Measurements from ENCODE around the gene LANCL2.
A peak's percentile ranks its signal among the peaks of the same experiment; 100 is the strongest.

LANCL2 gene

DNA sequence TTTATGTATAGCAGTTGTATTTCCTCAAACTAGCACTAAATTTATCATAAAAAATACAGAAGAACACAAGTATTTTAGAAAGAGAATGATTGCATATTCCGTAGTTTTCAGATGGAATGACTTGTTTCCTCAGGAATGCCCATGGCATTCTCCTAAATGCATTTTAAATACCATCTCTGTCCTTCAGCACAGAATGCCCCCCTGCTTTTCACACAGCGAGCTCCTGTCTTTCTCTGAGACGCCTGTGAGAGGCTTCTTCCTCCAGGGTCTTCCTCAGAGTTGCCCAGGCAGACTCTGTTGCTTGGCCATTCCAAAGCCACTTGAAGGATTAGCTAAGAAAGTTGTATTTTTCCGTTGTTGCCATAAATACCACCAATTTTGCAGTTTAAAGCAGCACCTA is 10.1 kb downstream of the LANCL2 start:
- no peak for DNase-seq
- Histone ChIP-seq H3K4me2 (ENCODE audit: low read length, poor library complexity, severe bottlenecking) (no peak overlapping the region), H2AFZ (ENCODE audit: low read depth, low read length) (no peak overlapping the region), H2BK5ac (ENCODE audit: low read depth, low read length, poor library complexity, severe bottlenecking) (no peak overlapping the region), H4K91ac (ENCODE audit: low read length) (no peak overlapping the region), H3K36me3 (ENCODE audit: control insufficient read depth in 1 of 2, insufficient read depth in 2 of 2, low read depth in 1 of 2, low read length in 2 of 2) (peaks cover 0 to 4% of the 10 kb centered on the region in 2 experiments), H3K18ac (ENCODE audit: low read depth in 1 of 2, low read length in 2 of 2) (no peak overlapping the region), H3K27me3 (ENCODE audit: control insufficient read depth in 1 of 2, insufficient read depth in 1 of 2, low read length in 2 of 2) (no peaks in the 10 kb centered on the region), H3K9me3 (ENCODE audit: control insufficient read depth, low read length) (no peaks in the 10 kb centered on the region), H3K9ac (ENCODE audit: low read length) (no peak overlapping the region), H3K79me1 (replicated peaks; ENCODE audit: low read length, poor library complexity, severe bottlenecking) (peaks cover 22% of the 10 kb centered on the region), H2BK12ac (ENCODE audit: low read length in 2 of 2) (no peak overlapping the region), H3K4me3 (ENCODE audit: insufficient read depth in 1 of 2, low read depth in 1 of 2, low read length in 2 of 2) (no peak overlapping the region), H3K4ac (ENCODE audit: low read depth in 1 of 2, low read length in 2 of 2) (no peak overlapping the region), H4K8ac (ENCODE audit: low read length) (no peak overlapping the region), H3K14ac (ENCODE audit: low read length in 2 of 2) (no peak overlapping the region), H3K23ac (ENCODE audit: low read length in 2 of 2) (no peak overlapping the region), H2BK120ac (ENCODE audit: low read depth, low read length) (no peak overlapping the region), H2AK5ac (ENCODE audit: low read length, severe bottlenecking) (no peak overlapping the region), H3K4me1 (ENCODE audit: control insufficient read depth, insufficient read depth, low read depth, low read length) (no peaks in the 10 kb centered on the region), H3K27ac (ENCODE audit: low read length, poor library complexity, severe bottlenecking) (no peak overlapping the region), H2BK15ac (ENCODE audit: low read depth, poor library complexity, severe bottlenecking) (no peak overlapping the region)
- WGBS: 94% methylated on average over 4 of the region's 4 CpGs

GRCh38 chr7:55377162-55377817 is 12.2 kb downstream of the LANCL2 start:
- Histone ChIP-seq H3K23ac (ENCODE audit: low read length in 2 of 2) (no peak overlapping the region), H3K79me1 (replicated peaks; ENCODE audit: low read length, poor library complexity, severe bottlenecking) (peaks cover 18% of the 10 kb centered on the region), H4K8ac (ENCODE audit: low read length) (no peak overlapping the region), H3K4ac (ENCODE audit: low read depth in 1 of 2, low read length in 2 of 2) (no peak overlapping the region), H3K36me3 (ENCODE audit: control insufficient read depth in 1 of 2, insufficient read depth in 2 of 2, low read depth in 1 of 2, low read length in 2 of 2) (peaks cover 0 to 4% of the 10 kb centered on the region in 2 experiments), H2AK5ac (ENCODE audit: low read length, severe bottlenecking) (no peak overlapping the region), H3K27ac (ENCODE audit: low read length, poor library complexity, severe bottlenecking) (no peak overlapping the region), H3K27me3 (ENCODE audit: control insufficient read depth in 1 of 2, insufficient read depth in 1 of 2, low read length in 2 of 2) (no peaks in the 10 kb centered on the region), H2BK15ac (ENCODE audit: low read depth, poor library complexity, severe bottlenecking) (no peak overlapping the region), H4K91ac (ENCODE audit: low read length) (no peak overlapping the region), H3K4me2 (ENCODE audit: low read length, poor library complexity, severe bottlenecking) (no peak overlapping the region), H2BK12ac (ENCODE audit: low read length in 2 of 2) (no peak overlapping the region), H2AFZ (ENCODE audit: low read depth, low read length) (no peak overlapping the region), H3K9me3 (ENCODE audit: control insufficient read depth, low read length) (no peaks in the 10 kb centered on the region), H2BK120ac (ENCODE audit: low read depth, low read length) (no peak overlapping the region), H2BK5ac (ENCODE audit: low read depth, low read length, poor library complexity, severe bottlenecking) (no peak overlapping the region), H3K4me1 (ENCODE audit: control insufficient read depth, insufficient read depth, low read depth, low read length) (no peaks in the 10 kb centered on the region), H3K9ac (ENCODE audit: low read length) (no peak overlapping the region), H3K18ac (ENCODE audit: low read depth in 1 of 2, low read length in 2 of 2) (no peak overlapping the region), H3K4me3 (ENCODE audit: insufficient read depth in 1 of 2, low read depth in 1 of 2, low read length in 2 of 2) (no peak overlapping the region), H3K14ac (ENCODE audit: low read length in 2 of 2) (no peak overlapping the region)
- DNase-seq: no peak
- 100% methylated on average over 1 of the region's 4 CpGs for WGBS

- WGBS: 91% methylated on average over 3 of the region's 3 CpGs
- no peaks in the 10 kb centered on the region for H3K27me3 ChIP-seq (ENCODE audit: control insufficient read depth in 1 of 2, insufficient read depth in 1 of 2, low read length in 2 of 2)
Measured at GRCh38 chr7:55379285-55379684, 14.1 kb downstream of the LANCL2 start.

DNA sequence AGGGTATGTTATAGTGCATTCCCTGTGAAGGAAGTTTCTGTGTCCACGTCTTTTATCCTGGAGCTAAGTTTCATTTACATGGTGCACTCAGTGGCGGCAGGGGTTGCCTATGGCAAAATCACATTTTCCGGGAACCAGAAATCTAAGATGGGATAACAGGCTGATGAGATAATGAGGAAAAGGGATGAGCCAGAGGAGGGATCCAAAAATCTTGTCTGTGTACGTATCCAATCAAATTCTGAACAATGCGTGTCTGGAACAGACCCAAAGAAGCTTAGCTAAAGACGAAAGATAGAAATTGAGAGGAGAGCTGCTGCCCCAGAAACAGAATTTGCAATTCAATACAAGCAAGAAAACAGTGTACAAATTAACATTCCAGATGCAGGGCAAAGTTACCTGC is 16.1 kb downstream of the LANCL2 start:
- Histone ChIP-seq H3K4me1 (ENCODE audit: control insufficient read depth, insufficient read depth, low read depth, low read length) (no peaks in the 10 kb centered on the region), H3K36me3 (ENCODE audit: control insufficient read depth in 1 of 2, insufficient read depth in 2 of 2, low read depth in 1 of 2, low read length in 2 of 2) (peaks cover 0 to 4% of the 10 kb centered on the region in 2 experiments), H3K27ac (ENCODE audit: low read length, poor library complexity, severe bottlenecking) (no peak overlapping the region), H2BK120ac (ENCODE audit: low read depth, low read length) (no peak overlapping the region), H4K8ac (ENCODE audit: low read length) (no peak overlapping the region), H2AK5ac (ENCODE audit: low read length, severe bottlenecking) (no peak overlapping the region), H2BK12ac (ENCODE audit: low read length in 2 of 2) (no peak overlapping the region), H3K79me1 (replicated peaks; ENCODE audit: low read length, poor library complexity, severe bottlenecking) (peaks cover 16% of the 10 kb centered on the region), H2BK5ac (ENCODE audit: low read depth, low read length, poor library complexity, severe bottlenecking) (no peak overlapping the region), H3K9me3 (ENCODE audit: control insufficient read depth, low read length) (peaks cover 7% of the 10 kb centered on the region), H3K27me3 (ENCODE audit: control insufficient read depth in 1 of 2, insufficient read depth in 1 of 2, low read length in 2 of 2) (no peaks in the 10 kb centered on the region), H4K91ac (ENCODE audit: low read length) (no peak overlapping the region), H2BK15ac (ENCODE audit: low read depth, poor library complexity, severe bottlenecking) (no peak overlapping the region), H2AFZ (ENCODE audit: low read depth, low read length) (no peak overlapping the region), H3K4me3 (ENCODE audit: insufficient read depth in 1 of 2, low read depth in 1 of 2, low read length in 2 of 2) (peak overlapping the region in 1 of 2 experiments; percentile 19), H3K4me2 (ENCODE audit: low read length, poor library complexity, severe bottlenecking) (no peak overlapping the region), H3K9ac (ENCODE audit: low read length) (peak overlapping the region; percentile 50), H3K18ac (ENCODE audit: low read depth in 1 of 2, low read length in 2 of 2) (no peak overlapping the region), H3K14ac (ENCODE audit: low read length in 2 of 2) (no peak overlapping the region), H3K23ac (ENCODE audit: low read length in 2 of 2) (no peak overlapping the region), H3K4ac (ENCODE audit: low read depth in 1 of 2, low read length in 2 of 2) (no peak overlapping the region)
- 79% methylated on average over 5 of the region's 6 CpGs for WGBS
- DNase-seq: no peak

More at GRCh38 chr7:55379285-55379684, 14.1 kb downstream of the LANCL2 start:
- H3K18ac ChIP-seq (ENCODE audit: low read depth in 1 of 2, low read length in 2 of 2): no peak overlapping the region
- no peak overlapping the region for H4K91ac ChIP-seq (ENCODE audit: low read length)
- no peak overlapping the region for H2AFZ ChIP-seq (ENCODE audit: low read depth, low read length)
- H2BK120ac ChIP-seq (ENCODE audit: low read depth, low read length): no peak overlapping the region
- H3K4me3 ChIP-seq (ENCODE audit: insufficient read depth in 1 of 2, low read depth in 1 of 2, low read length in 2 of 2): no peak overlapping the region
- H3K23ac ChIP-seq (ENCODE audit: low read length in 2 of 2): no peak overlapping the region
- H2BK5ac ChIP-seq (ENCODE audit: low read depth, low read length, poor library complexity, severe bottlenecking): no peak overlapping the region
- H3K79me1 ChIP-seq (replicated peaks; ENCODE audit: low read length, poor library complexity, severe bottlenecking): peaks cover 16% of the 10 kb centered on the region
- H4K8ac ChIP-seq (ENCODE audit: low read length): no peak overlapping the region
- no peak overlapping the region for H3K9ac ChIP-seq (ENCODE audit: low read length)
- no peak overlapping the region for H2AK5ac ChIP-seq (ENCODE audit: low read length, severe bottlenecking)
- no peaks in the 10 kb centered on the region for H3K9me3 ChIP-seq (ENCODE audit: control insufficient read depth, low read length)
- no peaks in the 10 kb centered on the region for H3K36me3 ChIP-seq (ENCODE audit: control insufficient read depth in 1 of 2, insufficient read depth in 2 of 2, low read depth in 1 of 2, low read length in 2 of 2)
- H3K27ac ChIP-seq (ENCODE audit: low read length, poor library complexity, severe bottlenecking): no peak overlapping the region
- DNase-seq: no peak
- H2BK15ac ChIP-seq (ENCODE audit: low read depth, poor library complexity, severe bottlenecking): no peak overlapping the region
- H3K4me1 ChIP-seq (ENCODE audit: control insufficient read depth, insufficient read depth, low read depth, low read length): no peaks in the 10 kb centered on the region
- no peak overlapping the region for H3K4me2 ChIP-seq (ENCODE audit: low read length, poor library complexity, severe bottlenecking)
- no peak overlapping the region for H3K14ac ChIP-seq (ENCODE audit: low read length in 2 of 2)
- H3K4ac ChIP-seq (ENCODE audit: low read depth in 1 of 2, low read length in 2 of 2): no peak overlapping the region
- H2BK12ac ChIP-seq (ENCODE audit: low read length in 2 of 2): no peak overlapping the region

Data from mesenchymal stem cell (in vitro differentiated cells and primary cell).